DND-41 (cell line): Measurements from ENCODE around the gene FRG2B.
"Not testable (repeated sequence)": the region's sequence is repeated elsewhere in the genome, so short reads cannot be mapped to it uniquely, and the experiment has no call there.

Source experiments
- EZH2 ChIP-seq: IDR thresholded peaks from 3 replicates; pipeline ENCODE4 v1.6.1; 2012; ENCODE audit warnings: borderline replicate concordance, low read depth, mild to moderate bottlenecking, moderate library complexity, low read length, inconsistent platforms; ENCODE audit not compliant: severe bottlenecking
- TF ChIP-seq, protein P1 (sequence below): IDR thresholded peaks from 2 replicates; pipeline ENCODE4 v1.5.1; 2012; ENCODE audit warnings: borderline replicate concordance, low read length, moderate library complexity, mild to moderate bottlenecking; ENCODE audit not compliant: poor library complexity, severe bottlenecking; ENCODE audit errors: extremely low read depth

DNA sequence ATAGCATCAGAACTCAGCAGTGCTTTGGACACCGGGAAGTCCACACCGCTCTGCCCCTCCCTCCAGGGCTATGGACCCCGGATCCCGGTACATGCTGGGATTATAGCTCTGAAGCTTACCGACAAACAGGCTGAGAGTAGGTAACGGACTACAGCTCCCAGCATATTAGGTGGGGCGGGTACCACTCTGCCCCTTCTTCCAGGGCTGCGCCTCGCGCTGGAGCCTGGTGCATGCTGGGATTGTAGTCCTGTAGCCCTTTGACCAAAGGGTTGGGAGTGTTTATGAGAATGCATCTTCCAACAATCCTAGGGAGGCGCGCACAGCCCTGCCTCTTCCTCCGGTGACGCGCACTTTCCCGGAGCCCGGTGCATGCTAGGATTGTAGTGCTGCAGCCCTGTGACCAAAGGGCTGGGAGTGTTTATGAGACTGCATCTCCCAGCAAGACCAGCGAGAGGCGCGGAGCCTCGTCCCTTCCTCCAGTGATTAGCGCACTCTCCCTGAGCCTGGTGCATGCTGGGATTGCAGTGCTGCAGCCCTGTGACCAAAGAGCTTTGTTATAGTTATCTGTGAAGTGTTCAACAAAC is 22.4 kb upstream of the FRG2B start:
- not testable (repeated sequence) for TF ChIP-seq EZH2
- TF ChIP-seq, protein P1, sequence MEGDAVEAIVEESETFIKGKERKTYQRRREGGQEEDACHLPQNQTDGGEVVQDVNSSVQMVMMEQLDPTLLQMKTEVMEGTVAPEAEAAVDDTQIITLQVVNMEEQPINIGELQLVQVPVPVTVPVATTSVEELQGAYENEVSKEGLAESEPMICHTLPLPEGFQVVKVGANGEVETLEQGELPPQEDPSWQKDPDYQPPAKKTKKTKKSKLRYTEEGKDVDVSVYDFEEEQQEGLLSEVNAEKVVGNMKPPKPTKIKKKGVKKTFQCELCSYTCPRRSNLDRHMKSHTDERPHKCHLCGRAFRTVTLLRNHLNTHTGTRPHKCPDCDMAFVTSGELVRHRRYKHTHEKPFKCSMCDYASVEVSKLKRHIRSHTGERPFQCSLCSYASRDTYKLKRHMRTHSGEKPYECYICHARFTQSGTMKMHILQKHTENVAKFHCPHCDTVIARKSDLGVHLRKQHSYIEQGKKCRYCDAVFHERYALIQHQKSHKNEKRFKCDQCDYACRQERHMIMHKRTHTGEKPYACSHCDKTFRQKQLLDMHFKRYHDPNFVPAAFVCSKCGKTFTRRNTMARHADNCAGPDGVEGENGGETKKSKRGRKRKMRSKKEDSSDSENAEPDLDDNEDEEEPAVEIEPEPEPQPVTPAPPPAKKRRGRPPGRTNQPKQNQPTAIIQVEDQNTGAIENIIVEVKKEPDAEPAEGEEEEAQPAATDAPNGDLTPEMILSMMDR = not testable (repeated sequence)
